ENCODE measurements around the gene SUPT3H. TPM values are rescaled to one million over a fixed set of nuclear protein-coding genes. Genes with fewer than 3 reads are reported as not detected.

Gene SUPT3H
- total RNA-seq, result 7.5 and 13.8 TPM in 2 replicates

GRCh38 chr6:45377554-45378333 is at the start of gene SUPT3H:
SUPT3H (minus strand) TSS chr6:45377934.

DNA sequence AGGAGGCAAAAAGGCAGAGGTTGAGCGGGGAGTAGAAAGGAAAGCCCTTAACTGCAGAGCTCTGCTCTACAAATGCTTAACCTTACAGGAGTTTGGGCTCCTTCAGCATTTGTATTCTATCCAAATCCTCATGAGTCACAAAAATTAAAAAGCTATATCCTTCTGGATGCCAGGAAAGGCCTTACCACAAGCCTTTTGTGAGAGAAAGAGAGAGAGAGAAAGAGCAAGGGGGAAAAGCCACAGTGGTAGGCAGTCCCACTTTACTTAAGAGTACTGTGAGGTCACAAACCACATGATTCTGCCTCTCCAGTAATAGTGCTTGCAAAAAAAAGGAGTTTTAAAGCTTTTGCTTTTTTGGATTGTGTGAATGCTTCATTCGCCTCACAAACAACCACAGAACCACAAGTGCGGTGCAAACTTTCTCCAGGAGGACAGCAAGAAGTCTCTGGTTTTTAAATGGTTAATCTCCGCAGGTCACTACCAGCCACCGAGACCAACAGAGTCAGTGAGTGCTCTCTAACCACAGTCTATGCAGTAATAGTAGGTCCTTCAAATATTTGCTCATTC is 49.7 kb downstream of the SUPT3H start, which contains the start of gene RUNX2:
TSS of gene RUNX2 (plus strand) at position 375 of the 567 bp plus-strand sequence. CDS start 397 bp downstream, outside the sequence.

Other genes with a start within 250 kb of the SUPT3H start
- gene RUNX2, start 49.6 kb downstream of the SUPT3H start, total RNA-seq, result 12.8 TPM in 2 replicates

Measured in epithelial cell of alveolus of lung (primary cell).